IMR-90 (cell line): ENCODE measurements around the gene FLT4. TPM values are rescaled to one million over a fixed set of nuclear protein-coding genes. Genes with fewer than 3 reads are reported as not detected.

Experiments
- ATAC-seq: fragments of 200-7000 bp; cut with Tn5 transposase; 2 replicates; pipeline ENCODE4 v1.9.1; 2020; ENCODE audit warnings: low read depth, mild to moderate bottlenecking, moderate library complexity
- BruUV-seq: library from RNA; stranded (reverse); fragments of 400-500 nt; replicated peaks from 2 replicates; lab custom pipeline; 2021; lab: Mats Ljungman, UMichigan
- CTCF ChIA-PET: fragments of 300-600 bp; formaldehyde crosslinking; extraction: SDS; loops from one replicate; lab custom pipeline; 2021; ENCODE audit warnings: antibody characterized with exemption; lab: Yijun Ruan, JAX
- POLR2A ChIA-PET: fragments of 300-600 bp; sonication (Branson Sonifier 250); formaldehyde crosslinking; loops from one replicate; lab custom pipeline; 2022; ENCODE audit warnings: antibody characterized with exemption; ENCODE audit not compliant: unreplicated experiment; lab: Charles Lee
- DNase-seq: peaks from one replicate; pipeline ENCODE4 v3.0.0; 2013
- H2AFZ ChIP-seq: replicated peaks from 2 replicates; pipeline ENCODE3; 2013; ENCODE audit warnings: low read length, mild to moderate bottlenecking; ENCODE audit not compliant: poor library complexity
- H2AK5ac ChIP-seq: 2 replicates; pipeline ENCODE4 v1.6.1; 2013; ENCODE audit warnings: low read depth, low read length, inconsistent platforms
- H2AK9ac ChIP-seq: replicated peaks from 2 replicates; pipeline ENCODE3; 2013; ENCODE audit warnings: mild to moderate bottlenecking, low read depth, low read length, moderate library complexity; ENCODE audit not compliant: poor library complexity
- H2BK120ac ChIP-seq: 2 replicates; pipeline ENCODE4 v1.6.1; 2013; ENCODE audit warnings: low read depth, low read length, inconsistent platforms
- H2BK15ac ChIP-seq: 3 replicates; pipeline ENCODE4 v1.6.1; 2013; ENCODE audit warnings: low read depth, low read length, inconsistent platforms
- H2BK20ac ChIP-seq: 2 replicates; pipeline ENCODE4 v1.6.1; 2013; ENCODE audit warnings: low read depth, mild to moderate bottlenecking, inconsistent platforms, low read length, moderate library complexity
- H2BK5ac ChIP-seq: 2 replicates; pipeline ENCODE4 v1.6.1; 2013; ENCODE audit warnings: mild to moderate bottlenecking, low read depth, low read length, inconsistent platforms; ENCODE audit not compliant: poor library complexity, severe bottlenecking
- H3K14ac ChIP-seq: replicated peaks from 2 replicates; pipeline ENCODE4 v1.6.1; 2013; ENCODE audit warnings: low read depth, low read length, inconsistent platforms
- H3K18ac ChIP-seq: 2 replicates; pipeline ENCODE4 v1.6.1; 2013; ENCODE audit warnings: low read depth, low read length, control low read depth
- H3K23ac ChIP-seq: 2 replicates; pipeline ENCODE4 v1.6.1; 2013; ENCODE audit warnings: low read depth, low read length, inconsistent platforms
- H3K27ac ChIP-seq: 2 replicates; pipeline ENCODE4 v1.5.1; 2013; ENCODE audit warnings: mild to moderate bottlenecking, control low read depth, low read length; ENCODE audit not compliant: insufficient read depth
- H3K27me3 ChIP-seq: 2 replicates; pipeline ENCODE4 v1.6.1; 2013; ENCODE audit warnings: low read length; ENCODE audit not compliant: control insufficient read depth, insufficient read depth
- H3K36me3 ChIP-seq: 2 replicates; pipeline ENCODE4 v1.6.1; 2013; ENCODE audit warnings: low read length, mixed read lengths; ENCODE audit not compliant: control insufficient read depth, insufficient read depth
- H3K4ac ChIP-seq: 2 replicates; pipeline ENCODE4 v1.6.1; 2013; ENCODE audit warnings: low read depth, low read length, inconsistent platforms
- H3K4me1 ChIP-seq: 2 replicates; pipeline ENCODE4 v1.6.1; 2013; ENCODE audit warnings: low read length, mixed read lengths; ENCODE audit not compliant: control insufficient read depth, insufficient read depth
- H3K4me2 ChIP-seq: 2 replicates; pipeline ENCODE4 v1.6.1; 2013; ENCODE audit warnings: low read depth, mild to moderate bottlenecking, control low read depth, low read length, moderate library complexity
- H3K4me3 ChIP-seq: 2 replicates; pipeline ENCODE4 v1.5.1; 2013; ENCODE audit warnings: low read depth, mild to moderate bottlenecking, control low read depth, low read length, moderate library complexity; ENCODE audit not compliant: insufficient read depth
- H3K56ac ChIP-seq: 2 replicates; pipeline ENCODE4 v1.6.1; 2013; ENCODE audit warnings: low read length, inconsistent platforms; ENCODE audit not compliant: insufficient read depth; ENCODE audit errors: extremely low read depth
- H3K79me1 ChIP-seq, 2 experiments: 2 replicates each; pipeline ENCODE4 v1.6.1; 2013; ENCODE audit warnings: low read length in 2 of 2, inconsistent platforms in 1 of 2, low read depth in 1 of 2
- H3K9ac ChIP-seq: 2 replicates; pipeline ENCODE4 v1.6.1; 2013; ENCODE audit warnings: low read depth, low read length, control low read depth
- H3K9me1 ChIP-seq: 2 replicates; pipeline ENCODE4 v1.6.1; 2013; ENCODE audit warnings: low read length, inconsistent platforms; ENCODE audit not compliant: insufficient read depth
- H3K9me3 ChIP-seq: 2 replicates; pipeline ENCODE4 v1.6.1; 2013; ENCODE audit warnings: low read length; ENCODE audit not compliant: control insufficient read depth, insufficient read depth
- H4K20me1 ChIP-seq: 2 replicates; pipeline ENCODE4 v1.6.1; 2013; ENCODE audit warnings: low read length, inconsistent platforms; ENCODE audit not compliant: insufficient read depth
- H4K5ac ChIP-seq: 2 replicates; pipeline ENCODE4 v1.6.1; 2013; ENCODE audit warnings: mild to moderate bottlenecking, low read depth, low read length, control low read depth
- H4K8ac ChIP-seq, 2 experiments: 2 replicates each; pipeline ENCODE4 v1.6.1; 2013; ENCODE audit warnings: low read depth in 2 of 2, low read length in 2 of 2, control low read depth in 1 of 2, inconsistent platforms in 1 of 2
- H4K91ac ChIP-seq: 2 replicates; pipeline ENCODE4 v1.6.1; 2013; ENCODE audit warnings: low read depth, low read length, inconsistent platforms; ENCODE audit not compliant: insufficient read depth
- BHLHE40 ChIP-seq: fragments of 150-350 bp; IDR thresholded peaks from 2 replicates; pipeline ENCODE4 v1.6.1; 2016; ENCODE audit warnings: mild to moderate bottlenecking, low read depth, low read length
- CEBPB ChIP-seq: IDR thresholded peaks from 2 replicates; pipeline ENCODE4 v1.6.1; 2012; ENCODE audit warnings: low read depth, low read length, improper control_type of control experiment
- CHD1 ChIP-seq: IDR thresholded peaks from 2 replicates; pipeline ENCODE4 v1.6.1; 2012; ENCODE audit warnings: low read depth, low read length, improper control_type of control experiment
- CTCF ChIP-seq: conservative IDR thresholded peaks from 2 replicates; pipeline ENCODE4 v1.5.1; 2012; ENCODE audit warnings: mild to moderate bottlenecking, low read depth, low read length, improper control_type of control experiment
- ELK1 ChIP-seq: fragments of 150-350 bp; IDR thresholded peaks from 2 replicates; pipeline ENCODE4 v1.6.1; 2016; ENCODE audit warnings: low read depth, mild to moderate bottlenecking, low read length, moderate library complexity, borderline replicate concordance
- FOS ChIP-seq: fragments of 150-350 bp; IDR thresholded peaks from 2 replicates; pipeline ENCODE4 v1.6.1; 2016; ENCODE audit warnings: low read depth, low read length
- MAFK ChIP-seq: IDR thresholded peaks from 2 replicates; pipeline ENCODE4 v1.6.1; 2012; ENCODE audit warnings: low read depth, low read length, improper control_type of control experiment
- MAZ ChIP-seq: IDR thresholded peaks from 2 replicates; pipeline ENCODE4 v1.6.1; 2012; ENCODE audit warnings: low read depth, mild to moderate bottlenecking, low read length, improper control_type of control experiment, moderate library complexity, borderline replicate concordance
- MXI1 ChIP-seq: IDR thresholded peaks from 2 replicates; pipeline ENCODE4 v1.6.1; 2012; ENCODE audit warnings: low read depth, mild to moderate bottlenecking, low read length, moderate library complexity, borderline replicate concordance
- NFE2L2 ChIP-seq: fragments of 150-350 bp; IDR thresholded peaks from 2 replicates; pipeline ENCODE4 v1.6.1; 2016; ENCODE audit warnings: low read depth, mild to moderate bottlenecking, low read length
- POLR2A ChIP-seq: IDR thresholded peaks from 2 replicates; pipeline ENCODE4 v1.6.1; 2012; ENCODE audit warnings: mild to moderate bottlenecking, low read depth, low read length
- RAD21 ChIP-seq: IDR thresholded peaks from 2 replicates; pipeline ENCODE4 v1.6.1; 2012; ENCODE audit warnings: low read length, improper control_type of control experiment
- RCOR1 ChIP-seq: IDR thresholded peaks from 2 replicates; pipeline ENCODE4 v1.6.1; 2012; ENCODE audit warnings: mild to moderate bottlenecking, low read length, improper control_type of control experiment; ENCODE audit not compliant: insufficient replicate concordance
- RFX5 ChIP-seq: IDR thresholded peaks from 2 replicates; pipeline ENCODE4 v1.8.0; 2012; ENCODE audit warnings: low read depth, mild to moderate bottlenecking, low read length, moderate library complexity
- SMC3 ChIP-seq: fragments of 150-350 bp; IDR thresholded peaks from 2 replicates; pipeline ENCODE4 v1.6.1; 2016; ENCODE audit warnings: low read depth, mild to moderate bottlenecking, antibody characterized with exemption, low read length, moderate library complexity
- USF2 ChIP-seq: fragments of 150-350 bp; IDR thresholded peaks from 2 replicates; pipeline ENCODE4 v1.6.1; 2017; ENCODE audit warnings: mild to moderate bottlenecking, antibody characterized with exemption, low read length, low read depth
- WGBS, 2 experiments: methylation state at CpG; one replicate each; pipeline versions ENCODE4 v1.1.5 to v1.1.7; 2013; ENCODE audit warnings: missing lambda C conversion rate in 2 of 2; ENCODE audit not compliant: insufficient read length in 1 of 2; ENCODE audit errors: extremely low coverage in 2 of 2; 5-methylcytosine and 5-hydroxymethylcytosine counted together
- dilution Hi-C: fragments of 300-500 bp; cut with HindIII; formaldehyde crosslinking; loops from one replicate; pipeline ENCODE4 v1.14.3; 2018; ENCODE audit warnings: low sequenced_read_pairs; ENCODE audit not compliant: unreplicated experiment
- in situ Hi-C: fragments of 300-500 bp; cut with MboI; formaldehyde crosslinking; loops from 3 replicates; pipeline ENCODE4 v1.14.3; 2019; ENCODE audit warnings: low sequenced_read_pairs, inconsistent platforms, mixed read lengths
- intact Hi-C: fragments of 100-400 bp; cut with micrococcal nuclease; formaldehyde crosslinking; loops from 2 replicates; pipeline ENCODE4 v1.10.0; 2022
- polyA plus RNA-seq, 3 experiments: library from polyadenylated mRNA; depleted of rRNA; stranded (reverse); fragments of >200 nt; gene quantifications; 2 replicates each; pipeline ENCODE4 v1.2.3, GENCODE V29; 2012; ENCODE audit warnings: low replicate concordance in 1 of 3
- total RNA-seq: library from RNA; depleted of rRNA; stranded (reverse); fragments of >200 nt; gene quantifications from 2 replicates; pipeline ENCODE4 v1.2.3, GENCODE V29; 2012

Gene FLT4
- total and polyA plus RNA-seq, 2 of the 4 experiments (the other 2 are of a cell fraction): under 0.01 to 0.07 TPM

GRCh38 chr5:180646289-180646962 is 3.0 kb downstream of the FLT4 start:
- H2AK9ac ChIP-seq: no peak overlapping the region
- no peak overlapping the region for H2AK5ac ChIP-seq
- H3K9ac ChIP-seq: no peak overlapping the region
- dilution Hi-C loops: no loop called here
- H2AFZ ChIP-seq: no peak overlapping the region
- H3K79me1 ChIP-seq: no peaks in the 10 kb centered on the region
- H3K4me2 ChIP-seq: no peak overlapping the region
- no peak overlapping the region for H3K18ac ChIP-seq
- no peak overlapping the region for H2BK15ac ChIP-seq
- no TSS peak for BruUV-seq
- H3K9me3 ChIP-seq: no peaks in the 10 kb centered on the region
- H4K8ac ChIP-seq: no peak overlapping the region
- no peak overlapping the region for H4K91ac ChIP-seq
- peaks cover 44% of the 10 kb centered on the region for H3K27me3 ChIP-seq
- H3K4ac ChIP-seq: no peak overlapping the region
- H3K27ac ChIP-seq: no peak overlapping the region
- H4K20me1 ChIP-seq: no peaks in the 10 kb centered on the region
- H3K4me1 ChIP-seq: no peaks in the 10 kb centered on the region
- ATAC-seq: no peak
- TF ChIP-seq RCOR1: no peak
- TF ChIP-seq CHD1: no peak
- TF ChIP-seq SMC3: no peak
- no peak for TF ChIP-seq RAD21
- TF ChIP-seq FOS: no peak
- no peak for TF ChIP-seq BHLHE40
- TF ChIP-seq CTCF: no peak
- no peak for TF ChIP-seq MXI1
- no peak for TF ChIP-seq USF2
- TF ChIP-seq ELK1: no peak
- TF ChIP-seq MAFK: no peak
- TF ChIP-seq POLR2A: no peak
- no peak for TF ChIP-seq MAZ
- no peak for TF ChIP-seq NFE2L2
- TF ChIP-seq RFX5: no peak
- no peak for TF ChIP-seq CEBPB
- in situ Hi-C loops: no loop called here
- no peak overlapping the region for H2BK5ac ChIP-seq
- no peak overlapping the region for H2BK20ac ChIP-seq
- 40% methylated on average over 3 of the region's 10 CpGs; no CpG with 5 or more reads in 1 of the 2 experiments for WGBS, 2 experiments
- no peaks in the 10 kb centered on the region for H3K9me1 ChIP-seq
- no peak for DNase-seq
- H3K4me3 ChIP-seq: no peak overlapping the region
- H4K5ac ChIP-seq: no peak overlapping the region
- no peak overlapping the region for H3K14ac ChIP-seq
- H3K56ac ChIP-seq: no peak overlapping the region
- no peak overlapping the region for H3K23ac ChIP-seq
- ChIA-PET CTCF (no interaction called here), POLR2A (no interaction called here)
- intact Hi-C loops: no loop called here
- H3K36me3 ChIP-seq: no peaks in the 10 kb centered on the region
- no peak overlapping the region for H2BK120ac ChIP-seq
